ENCODE measurements around the gene ARL5A.

ARL5A gene

GRCh38 chr2:151841047-151841424, 12.8 kb upstream of the ARL5A start:
- Histone ChIP-seq H3K27ac (replicated peaks) (no peak overlapping the region), H3K4me3 (replicated peaks; ENCODE audit: insufficient read depth, low read length) (no peak overlapping the region), H3K27me3 (ENCODE audit: insufficient read depth, poor library complexity, severe bottlenecking) (no peaks in the 10 kb centered on the region)
- DNase-seq (ENCODE audit: low read depth in 1 of 2, low spot score in 1 of 2), result no peak
- TF ChIP-seq GABPA (IDR thresholded peaks at IDR 0.05; ENCODE audit: low read depth) (no peak), POLR2AphosphoS5 (IDR thresholded peaks at IDR 0.05; ENCODE audit: low read depth) (no peak), SPI1 (IDR thresholded peaks at IDR 0.05; ENCODE audit: borderline replicate concordance, low read depth) (no peak), REST (IDR thresholded peaks at IDR 0.05; ENCODE audit: insufficient replicate concordance, low read depth) (no peak)
- TF ChIP-seq, protein P1, sequence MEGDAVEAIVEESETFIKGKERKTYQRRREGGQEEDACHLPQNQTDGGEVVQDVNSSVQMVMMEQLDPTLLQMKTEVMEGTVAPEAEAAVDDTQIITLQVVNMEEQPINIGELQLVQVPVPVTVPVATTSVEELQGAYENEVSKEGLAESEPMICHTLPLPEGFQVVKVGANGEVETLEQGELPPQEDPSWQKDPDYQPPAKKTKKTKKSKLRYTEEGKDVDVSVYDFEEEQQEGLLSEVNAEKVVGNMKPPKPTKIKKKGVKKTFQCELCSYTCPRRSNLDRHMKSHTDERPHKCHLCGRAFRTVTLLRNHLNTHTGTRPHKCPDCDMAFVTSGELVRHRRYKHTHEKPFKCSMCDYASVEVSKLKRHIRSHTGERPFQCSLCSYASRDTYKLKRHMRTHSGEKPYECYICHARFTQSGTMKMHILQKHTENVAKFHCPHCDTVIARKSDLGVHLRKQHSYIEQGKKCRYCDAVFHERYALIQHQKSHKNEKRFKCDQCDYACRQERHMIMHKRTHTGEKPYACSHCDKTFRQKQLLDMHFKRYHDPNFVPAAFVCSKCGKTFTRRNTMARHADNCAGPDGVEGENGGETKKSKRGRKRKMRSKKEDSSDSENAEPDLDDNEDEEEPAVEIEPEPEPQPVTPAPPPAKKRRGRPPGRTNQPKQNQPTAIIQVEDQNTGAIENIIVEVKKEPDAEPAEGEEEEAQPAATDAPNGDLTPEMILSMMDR (IDR thresholded peaks at IDR 0.05; ENCODE audit: insufficient read depth, low read length), result no peak

DNA sequence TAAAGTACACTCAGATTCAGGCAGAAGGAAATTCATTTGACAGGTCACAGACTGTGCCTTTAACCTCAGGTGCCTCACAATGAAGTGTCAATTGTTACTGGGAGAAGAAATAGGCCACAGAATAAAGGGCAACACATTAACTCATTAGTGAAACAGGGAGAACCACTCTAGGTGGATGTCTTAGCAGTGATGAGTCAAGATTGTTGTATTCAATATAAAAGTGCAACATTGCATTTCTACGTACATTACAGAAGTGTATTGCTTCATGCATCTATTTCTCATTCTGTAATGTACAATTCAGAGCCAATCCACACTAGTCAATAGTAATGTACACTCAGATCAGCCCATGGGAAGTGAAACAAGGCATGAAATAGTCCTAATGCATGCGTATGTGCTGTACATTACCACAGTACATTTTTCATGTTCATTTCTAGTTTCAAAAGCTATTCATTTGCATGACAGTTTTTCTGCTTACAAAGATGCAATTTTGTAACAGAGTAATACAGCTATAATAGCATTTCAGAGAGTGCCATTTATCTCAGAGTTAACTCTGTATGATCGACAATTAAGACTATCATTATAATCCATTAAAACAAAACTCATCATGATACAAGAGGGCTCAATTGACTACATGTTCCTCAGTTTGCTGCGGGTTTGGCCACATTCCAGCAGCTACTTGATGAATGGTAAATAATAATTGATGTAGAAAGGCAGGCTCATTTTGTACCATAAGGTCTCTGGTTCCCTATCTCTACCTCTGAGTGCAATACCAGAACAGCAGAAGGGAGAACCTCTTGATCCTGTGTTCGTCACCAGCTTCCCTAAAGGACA, 12.2 kb upstream of the ARL5A start:
- H3K4me3 ChIP-seq (replicated peaks; ENCODE audit: insufficient read depth, low read length), result no peak overlapping the region
- TF ChIP-seq, protein P1 (IDR thresholded peaks at IDR 0.05; ENCODE audit: insufficient read depth, low read length), result no peak
- no peak for TF ChIP-seq REST (IDR thresholded peaks at IDR 0.05; ENCODE audit: insufficient replicate concordance, low read depth)
- TF ChIP-seq GABPA (IDR thresholded peaks at IDR 0.05; ENCODE audit: low read depth), result no peak
- no peak for TF ChIP-seq SPI1 (IDR thresholded peaks at IDR 0.05; ENCODE audit: borderline replicate concordance, low read depth)
- no peak for TF ChIP-seq POLR2AphosphoS5 (IDR thresholded peaks at IDR 0.05; ENCODE audit: low read depth)
- H3K27me3 ChIP-seq (ENCODE audit: insufficient read depth, poor library complexity, severe bottlenecking), result no peaks in the 10 kb centered on the region
- peak in 1 of 2 experiments; percentile 29 for DNase-seq (ENCODE audit: low read depth in 1 of 2, low spot score in 1 of 2)
- H3K27ac ChIP-seq (replicated peaks), result no peak overlapping the region

DNA sequence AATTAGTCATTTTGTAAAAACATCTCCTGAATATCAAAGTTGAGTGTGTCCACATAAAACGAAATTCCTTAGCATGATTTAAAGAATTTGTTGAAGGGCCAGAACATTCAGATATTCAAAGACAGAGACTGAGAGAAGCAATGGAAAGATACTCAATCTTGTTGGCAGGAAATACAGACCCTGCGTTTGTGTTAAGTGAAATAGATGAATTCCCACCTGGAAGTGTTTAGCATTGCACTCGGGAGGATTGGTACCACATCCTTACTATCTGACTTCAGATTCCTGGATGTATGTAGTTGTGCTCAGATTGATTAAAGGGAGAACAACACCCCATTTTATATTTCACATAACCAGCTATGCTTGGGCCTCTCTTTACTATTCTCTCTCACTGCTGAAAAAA, 9.7 kb upstream of the ARL5A start:
- H3K4me3 ChIP-seq (replicated peaks; ENCODE audit: insufficient read depth, low read length), result no peak overlapping the region
- H3K27ac ChIP-seq (replicated peaks), result no peak overlapping the region
- TF ChIP-seq POLR2AphosphoS5 (IDR thresholded peaks at IDR 0.05; ENCODE audit: low read depth), result no peak
- TF ChIP-seq REST (IDR thresholded peaks at IDR 0.05; ENCODE audit: insufficient replicate concordance, low read depth), result no peak
- TF ChIP-seq SPI1 (IDR thresholded peaks at IDR 0.05; ENCODE audit: borderline replicate concordance, low read depth), result no peak
- TF ChIP-seq, protein P1 (IDR thresholded peaks at IDR 0.05; ENCODE audit: insufficient read depth, low read length), result no peak
- no peak for TF ChIP-seq GABPA (IDR thresholded peaks at IDR 0.05; ENCODE audit: low read depth)
- DNase-seq (ENCODE audit: low read depth in 1 of 2, low spot score in 1 of 2), result no peak
- no peaks in the 10 kb centered on the region for H3K27me3 ChIP-seq (ENCODE audit: insufficient read depth, poor library complexity, severe bottlenecking)

Measured in HL-60 (cell line).